ENCODE measurements around the gene HES4. TPM values are rescaled to one million over a fixed set of nuclear protein-coding genes. Genes with fewer than 3 reads are reported as not detected.

Gene HES4
- polyA plus RNA-seq, 1 of the 3 experiments (the other 2 are of a cell fraction): 4.7 TPM

- peaks cover 0 to 53% of the 10 kb centered on the region in 2 experiments for H3K36me3 ChIP-seq (replicated peaks in 1 of 2; ENCODE audit: control insufficient read depth in 1 of 2, insufficient read depth in 2 of 2, low read length in 1 of 2)
Measured at GRCh38 chr1:956636-957035, 43.3 kb downstream of the HES4 start.

GRCh38 chr1:955474-955873 is 44.4 kb downstream of the HES4 start:
- H3K27ac ChIP-seq (ENCODE audit: low read depth in 2 of 2, low read length in 1 of 2): no peak overlapping the region
- no peak for TF ChIP-seq MXI1 (IDR thresholded peaks at IDR 0.05; ENCODE audit: low read depth, low read length)
- no peak for TF ChIP-seq SMC3 (IDR thresholded peaks at IDR 0.05; ENCODE audit: low read depth, low read length)
- H3K9me3 ChIP-seq: no peaks in the 10 kb centered on the region
- 0 out of 2 replicates have a peak, but pooled peaks cover 3% of the 10 kb centered on the region for H4K20me1 ChIP-seq (ENCODE audit: insufficient read depth)
- no peak for DNase-seq
- no peak overlapping the region for H3K9ac ChIP-seq
- H3K9me2 ChIP-seq: no peaks in the 10 kb centered on the region
- H3K79me2 ChIP-seq (ENCODE audit: insufficient read depth): peaks cover 21% of the 10 kb centered on the region
- H3K4me3 ChIP-seq (ENCODE audit: low read depth in 2 of 2, low read length in 1 of 2): no peak overlapping the region
- no peaks in the 10 kb centered on the region for H3F3A ChIP-seq (replicated peaks; ENCODE audit: insufficient read depth)
- no peak overlapping the region for H3K4me2 ChIP-seq
- H2AFZ ChIP-seq (ENCODE audit: low read depth): no peak overlapping the region
- 100% methylated on average over 6 of the region's 6 CpGs for WGBS (ENCODE audit: low lambda C conversion rate)
- H3K27me3 ChIP-seq (ENCODE audit: insufficient read depth): no peaks in the 10 kb centered on the region
- POLR2A ChIA-PET: no interaction called here
- H3K4me1 ChIP-seq (ENCODE audit: control insufficient read depth in 1 of 2, insufficient read depth in 2 of 2, low read depth in 1 of 2, low read length in 1 of 2): peaks cover 4 to 9% of the 10 kb centered on the region in 2 experiments; a peak in 2 of 4 replicates
- peaks cover 0 to 65% of the 10 kb centered on the region in 2 experiments for H3K36me3 ChIP-seq (replicated peaks in 1 of 2; ENCODE audit: control insufficient read depth in 1 of 2, insufficient read depth in 2 of 2, low read length in 1 of 2)
- CTCF ChIA-PET: interaction anchor here (0.8 to 1.4 kb wide), 3 partner anchors 15 to 51 kb away, joined by 3 to 4 read pairs (median 3); no protein-coding TSS in a partner anchor

More at GRCh38 chr1:956636-957035, 43.3 kb downstream of the HES4 start:
- no peak overlapping the region for H3K9ac ChIP-seq
- ChIA-PET CTCF (interaction anchor here (1.4 kb wide), 1 partner anchor 16 kb away, joined by 4 read pairs; no protein-coding TSS in a partner anchor), POLR2A (no interaction called here)
- no peak overlapping the region for H3K4me2 ChIP-seq
- no peaks in the 10 kb centered on the region for H3K9me2 ChIP-seq
- DNase-seq: no peak
- H2AFZ ChIP-seq (ENCODE audit: low read depth): no peak overlapping the region
- peaks cover 21% of the 10 kb centered on the region for H3K79me2 ChIP-seq (ENCODE audit: insufficient read depth)
- no peak overlapping the region for H3K4me3 ChIP-seq (ENCODE audit: low read depth in 2 of 2, low read length in 1 of 2)
- H3K27me3 ChIP-seq (ENCODE audit: insufficient read depth): no peaks in the 10 kb centered on the region
- no peaks in the 10 kb centered on the region for H3K9me3 ChIP-seq
- no peak overlapping the region for H3K27ac ChIP-seq (ENCODE audit: low read depth in 2 of 2, low read length in 1 of 2)
- peaks cover 4 to 15% of the 10 kb centered on the region in 2 experiments; a peak in 2 of 4 replicates for H3K4me1 ChIP-seq (ENCODE audit: control insufficient read depth in 1 of 2, insufficient read depth in 2 of 2, low read depth in 1 of 2, low read length in 1 of 2)
- TF ChIP-seq EZH2phosphoT487 (IDR thresholded peaks at IDR 0.05; ENCODE audit: borderline replicate concordance, low read depth): no peak
- TF ChIP-seq TCF12 (IDR thresholded peaks at IDR 0.05): no peak
- no peaks in the 10 kb centered on the region for H3F3A ChIP-seq (replicated peaks; ENCODE audit: insufficient read depth)
- no peaks in the 10 kb centered on the region for H4K20me1 ChIP-seq (ENCODE audit: insufficient read depth)
- 97% methylated on average over 4 of the region's 11 CpGs for WGBS (ENCODE audit: low lambda C conversion rate)

GRCh38 chr1:954927-955326 is 45.0 kb downstream of the HES4 start:
- Histone ChIP-seq H3K27ac (ENCODE audit: low read depth in 2 of 2, low read length in 1 of 2) (no peak overlapping the region), H2AFZ (ENCODE audit: low read depth) (no peak overlapping the region), H3K4me1 (ENCODE audit: control insufficient read depth in 1 of 2, insufficient read depth in 2 of 2, low read depth in 1 of 2, low read length in 1 of 2) (peaks cover 4 to 9% of the 10 kb centered on the region in 2 experiments; a peak in 2 of 4 replicates), H3K79me2 (ENCODE audit: insufficient read depth) (peaks cover 21% of the 10 kb centered on the region), H3K9ac (no peak overlapping the region), H3K27me3 (ENCODE audit: insufficient read depth) (no peaks in the 10 kb centered on the region), H3K9me2 (no peaks in the 10 kb centered on the region), H3F3A (replicated peaks; ENCODE audit: insufficient read depth) (no peaks in the 10 kb centered on the region), H4K20me1 (ENCODE audit: insufficient read depth) (0 out of 2 replicates have a peak, but pooled peaks cover 9% of the 10 kb centered on the region), H3K9me3 (no peaks in the 10 kb centered on the region), H3K36me3 (replicated peaks in 1 of 2; ENCODE audit: control insufficient read depth in 1 of 2, insufficient read depth in 2 of 2, low read length in 1 of 2) (peaks cover 0 to 70% of the 10 kb centered on the region in 2 experiments), H3K4me2 (no peak overlapping the region), H3K4me3 (ENCODE audit: low read depth in 2 of 2, low read length in 1 of 2) (no peak overlapping the region)
- ChIA-PET POLR2A (no interaction called here), CTCF (interaction anchor here (0.6 to 1.1 kb wide), 2 partner anchors 16 to 50 kb away, joined by 3 read pairs; no protein-coding TSS in a partner anchor)
- TF ChIP-seq RAD21 (IDR thresholded peaks at IDR 0.05; ENCODE audit: low read length) (no peak), ZBTB33 (IDR thresholded peaks at IDR 0.05; ENCODE audit: borderline replicate concordance, low read depth) (no peak), FOSL2 (IDR thresholded peaks at IDR 0.05; ENCODE audit: borderline replicate concordance, low read depth) (no peak)
- WGBS (ENCODE audit: low lambda C conversion rate): 93% methylated on average over 10 of the region's 13 CpGs
- no peak for DNase-seq
